ENCODE data around the gene GPC6. TPM values are rescaled to one million over a fixed set of nuclear protein-coding genes. Genes with fewer than 3 reads are reported as not detected.

The GPC6 gene
- total RNA-seq, 1 experiment from 2014 or later = 0.22 TPM

- TF ChIP-seq SP1 (IDR thresholded peaks at IDR 0.05; ENCODE audit: low read depth) (no peak), EGR1 (IDR thresholded peaks at IDR 0.05; ENCODE audit: low read depth) (no peak), JUND (IDR thresholded peaks at IDR 0.05) (no peak), POLR2AphosphoS5 (IDR thresholded peaks at IDR 0.05; ENCODE audit: low read depth, low read length) (no peak), MAX (IDR thresholded peaks at IDR 0.05) (no peak), RAD21 (IDR thresholded peaks at IDR 0.05; ENCODE audit: low read depth) (no peak)
- TF ChIP-seq, protein P1, sequence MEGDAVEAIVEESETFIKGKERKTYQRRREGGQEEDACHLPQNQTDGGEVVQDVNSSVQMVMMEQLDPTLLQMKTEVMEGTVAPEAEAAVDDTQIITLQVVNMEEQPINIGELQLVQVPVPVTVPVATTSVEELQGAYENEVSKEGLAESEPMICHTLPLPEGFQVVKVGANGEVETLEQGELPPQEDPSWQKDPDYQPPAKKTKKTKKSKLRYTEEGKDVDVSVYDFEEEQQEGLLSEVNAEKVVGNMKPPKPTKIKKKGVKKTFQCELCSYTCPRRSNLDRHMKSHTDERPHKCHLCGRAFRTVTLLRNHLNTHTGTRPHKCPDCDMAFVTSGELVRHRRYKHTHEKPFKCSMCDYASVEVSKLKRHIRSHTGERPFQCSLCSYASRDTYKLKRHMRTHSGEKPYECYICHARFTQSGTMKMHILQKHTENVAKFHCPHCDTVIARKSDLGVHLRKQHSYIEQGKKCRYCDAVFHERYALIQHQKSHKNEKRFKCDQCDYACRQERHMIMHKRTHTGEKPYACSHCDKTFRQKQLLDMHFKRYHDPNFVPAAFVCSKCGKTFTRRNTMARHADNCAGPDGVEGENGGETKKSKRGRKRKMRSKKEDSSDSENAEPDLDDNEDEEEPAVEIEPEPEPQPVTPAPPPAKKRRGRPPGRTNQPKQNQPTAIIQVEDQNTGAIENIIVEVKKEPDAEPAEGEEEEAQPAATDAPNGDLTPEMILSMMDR (IDR thresholded peaks at IDR 0.05 in 2 of 3, conservative IDR thresholded peaks at IDR 0.05 in 1 of 3; ENCODE audit: borderline replicate concordance in 1 of 3, insufficient read depth in 1 of 3, low read depth in 2 of 3, low read length in 2 of 3) = no peak
Measured at GRCh38 chr13:94261163-94261562, 1034.6 kb downstream of the GPC6 start (continued).

DNA sequence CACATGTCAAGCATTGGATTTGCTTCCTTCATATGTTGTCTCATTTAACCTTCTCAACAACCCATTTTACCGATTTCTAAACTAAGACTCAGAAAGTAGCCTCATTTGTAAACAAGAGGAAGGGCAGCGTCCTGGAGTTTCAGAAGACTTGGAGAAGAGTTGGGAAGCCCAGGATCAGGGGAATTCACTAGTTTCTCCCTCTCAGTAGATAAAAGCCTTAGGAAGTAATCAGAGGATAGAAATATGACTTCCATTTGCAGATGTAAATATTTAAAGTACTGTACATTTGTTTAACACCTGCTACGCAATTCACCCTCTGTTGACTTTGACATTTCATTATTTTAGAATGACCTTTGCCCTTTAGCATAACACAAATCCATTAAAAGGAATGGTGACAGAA, 1036.4 kb downstream of the GPC6 start:
- ChIA-PET RAD21 (ENCODE audit: low non-redundant PET in 1 of 2, low total read pairs in 2 of 2, uncharacterized antibody in 2 of 2, unreplicated experiment in 2 of 2) (no interaction called here), CTCF (no interaction called here), POLR2A (no interaction called here)
- Histone ChIP-seq H3K9ac (ENCODE audit: low read length) (no peak overlapping the region), H3K79me2 (ENCODE audit: insufficient read depth, low read length) (no peaks in the 10 kb centered on the region), H3K9me2 (ENCODE audit: insufficient read depth) (no peaks in the 10 kb centered on the region), H3K4me2 (ENCODE audit: low read length) (no peak overlapping the region), H3K36me3 (ENCODE audit: control insufficient read depth in 1 of 2, insufficient read depth in 2 of 2, low read length in 2 of 2) (no peaks in the 10 kb centered on the region), H3K27ac (ENCODE audit: low read depth, low read length) (no peak overlapping the region), H3K9me3 (ENCODE audit: control insufficient read depth in 1 of 2, insufficient read depth in 1 of 2, low read depth in 1 of 2, low read length in 2 of 2) (no peaks in the 10 kb centered on the region; a peak in 1 of 4 replicates), H3K27me3 (ENCODE audit: insufficient read depth, low read length) (no peaks in the 10 kb centered on the region), H4K20me1 (ENCODE audit: insufficient read depth) (no peaks in the 10 kb centered on the region), H3K4me1 (ENCODE audit: control insufficient read depth in 1 of 2, insufficient read depth in 2 of 2, low read length in 2 of 2) (no peaks in the 10 kb centered on the region), H3K4me3 (replicated peaks in 1 of 2; ENCODE audit: low read depth in 1 of 2, low read length in 2 of 2) (no peak overlapping the region), H2AFZ (ENCODE audit: low read depth, low read length, poor library complexity, severe bottlenecking) (no peak overlapping the region)
- BruUV-seq (replicated peaks) = no TSS peak
- TF ChIP-seq POLR2AphosphoS5 (IDR thresholded peaks at IDR 0.05; ENCODE audit: low read depth, low read length) (no peak), ZFX (IDR thresholded peaks at IDR 0.05) (no peak), SRF (IDR thresholded peaks at IDR 0.05; ENCODE audit: low read depth) (no peak), ZNF274 (IDR thresholded peaks at IDR 0.05; ENCODE audit: low read depth, low read length) (no peak)
- ATAC-seq = no peak
- DNase-seq (ENCODE audit: low read depth, low spot score) = no peak
- intact Hi-C loops (cut with micrococcal nuclease) = no loop called here
